Activated CD4-positive, alpha-beta T cell treated with anti-CD3 and anti-CD28 coated beads, Interleukin-2, amount 50 U/mL, for 1 hour (primary cell): ENCODE results near the gene OAS3.
"Not testable (repeated sequence)": the region's sequence is repeated elsewhere in the genome, so short reads cannot be mapped to it uniquely, and the experiment has no call there.

Experiments
- DNase-seq: peaks from one replicate; pipeline ENCODE4 v3.0.0-alpha.2; 2020

OAS3 gene

DNA sequence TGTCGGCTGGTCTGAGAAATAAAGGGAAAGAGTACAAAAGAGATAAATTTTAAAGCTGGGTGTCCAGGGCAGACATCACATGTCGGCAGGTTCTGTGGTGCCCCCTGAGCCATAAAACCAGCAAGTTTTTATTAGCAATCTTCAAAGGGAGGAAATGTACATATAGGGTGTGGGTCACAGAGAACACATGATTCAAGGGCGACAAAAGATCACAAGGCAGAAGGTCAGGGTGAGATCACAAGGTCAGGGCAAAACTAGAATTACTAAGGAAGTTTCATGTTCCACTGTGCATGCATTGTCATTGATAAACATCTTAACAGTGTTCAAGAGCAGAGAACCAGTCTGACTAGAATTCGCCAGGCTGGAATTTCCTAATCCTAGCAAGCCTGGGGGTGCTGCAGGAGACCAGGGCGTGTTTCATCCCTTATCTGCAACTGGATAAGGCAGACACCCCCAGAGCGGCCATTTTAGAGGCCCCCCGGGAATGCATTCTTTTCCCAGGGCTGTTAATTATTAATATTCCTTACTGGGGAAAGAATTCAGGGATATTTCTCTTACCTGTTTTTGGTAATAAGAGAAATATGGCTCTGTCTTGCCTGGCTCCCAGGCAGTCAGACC is 11.7 kb upstream of the OAS3 start:
- DNase-seq, result not testable (repeated sequence)

DNA sequence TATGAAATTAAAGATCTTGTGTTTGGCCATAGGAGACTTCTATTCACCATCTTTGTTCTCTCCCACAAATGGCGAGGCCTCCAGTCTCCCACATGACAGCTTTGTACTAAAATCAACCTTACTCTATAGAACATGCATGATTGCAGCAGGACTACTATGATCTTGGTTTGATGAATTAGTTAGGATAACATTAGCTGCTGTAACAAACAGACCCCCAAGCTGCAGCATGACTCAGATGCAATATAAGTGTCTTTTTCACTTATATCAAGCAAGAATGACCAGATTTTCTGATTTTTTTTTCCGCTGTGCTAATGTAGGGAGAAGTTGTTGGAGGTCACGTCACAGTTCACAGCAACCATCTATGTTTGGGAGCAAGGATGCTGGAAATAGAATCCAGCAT is 10.8 kb upstream of the OAS3 start:
- DNase-seq, result no peak

- no peak for DNase-seq
Observed at GRCh38 chr12:112927925-112928324, 10.3 kb upstream of the OAS3 start.

GRCh38 chr12:112928978-112929377 is 9.3 kb upstream of the OAS3 start:
- DNase-seq, result no peak

DNA sequence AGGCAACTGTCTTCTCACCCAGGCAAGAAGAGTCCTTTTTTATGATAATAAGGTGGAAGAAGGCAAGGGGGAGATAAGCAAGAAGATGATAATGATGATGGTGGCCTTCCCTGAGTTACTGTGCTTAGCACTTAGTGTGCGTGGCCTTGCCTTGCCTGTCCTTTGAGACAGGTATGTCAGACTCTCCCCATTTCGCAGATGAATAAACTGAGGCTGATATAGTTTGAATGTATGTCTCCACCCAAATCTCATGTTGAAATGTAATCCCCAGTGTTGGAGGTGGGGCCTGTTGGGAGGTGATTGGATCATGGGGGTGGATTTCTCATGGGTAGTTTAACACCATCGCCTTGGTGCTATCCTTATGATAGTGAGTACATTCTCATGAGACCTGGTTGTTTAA is 8.6 kb upstream of the OAS3 start:
- DNase-seq, result no peak

DNA sequence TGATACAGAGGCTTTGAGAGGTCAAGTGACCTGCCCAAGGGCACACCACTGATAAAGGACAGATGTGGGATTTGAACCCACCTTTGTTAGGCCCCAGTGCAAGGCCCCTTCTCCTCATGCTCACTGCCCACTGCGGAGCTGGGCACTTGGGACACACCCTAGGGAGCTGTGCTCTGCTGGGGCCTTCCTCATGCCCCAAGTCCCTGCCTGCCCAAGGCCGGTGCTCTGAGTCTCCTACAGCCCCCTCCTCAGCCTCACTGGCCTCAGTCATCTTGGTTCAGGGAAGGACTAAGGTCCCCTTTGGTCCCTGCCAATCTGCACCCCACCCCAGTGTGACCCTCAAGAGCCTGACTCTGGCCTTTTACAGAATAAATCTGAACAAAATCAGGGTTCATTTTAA is 7.9 kb upstream of the OAS3 start:
- no peak for DNase-seq

GRCh38 chr12:112932485-112933128 is 5.7 kb upstream of the OAS3 start:
- no peak for DNase-seq

- no peak for DNase-seq
Observed at GRCh38 chr12:112933129-112933505, 5.2 kb upstream of the OAS3 start.

- DNase-seq, result no peak
Observed at GRCh38 chr12:112936264-112936663, 2.0 kb upstream of the OAS3 start.

DNA sequence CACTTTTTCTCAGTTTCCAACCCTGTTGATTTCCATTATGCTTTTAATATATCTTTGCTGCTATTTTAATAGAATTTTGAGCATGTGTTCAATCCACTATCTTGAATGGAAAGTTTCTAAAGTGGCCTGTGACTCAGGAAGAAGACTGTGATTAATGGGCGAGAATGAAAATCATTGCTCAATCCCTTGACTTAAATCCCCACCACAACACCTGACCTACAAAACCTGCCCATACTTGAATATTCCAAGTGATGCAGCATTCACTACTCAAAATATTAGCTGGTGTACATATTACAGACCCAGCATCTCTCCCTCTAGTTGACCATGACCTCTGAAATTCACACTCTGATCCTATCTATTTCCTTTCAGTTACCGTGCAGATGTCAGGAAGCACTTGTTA is 1.3 kb upstream of the OAS3 start:
- DNase-seq, result no peak

DNA sequence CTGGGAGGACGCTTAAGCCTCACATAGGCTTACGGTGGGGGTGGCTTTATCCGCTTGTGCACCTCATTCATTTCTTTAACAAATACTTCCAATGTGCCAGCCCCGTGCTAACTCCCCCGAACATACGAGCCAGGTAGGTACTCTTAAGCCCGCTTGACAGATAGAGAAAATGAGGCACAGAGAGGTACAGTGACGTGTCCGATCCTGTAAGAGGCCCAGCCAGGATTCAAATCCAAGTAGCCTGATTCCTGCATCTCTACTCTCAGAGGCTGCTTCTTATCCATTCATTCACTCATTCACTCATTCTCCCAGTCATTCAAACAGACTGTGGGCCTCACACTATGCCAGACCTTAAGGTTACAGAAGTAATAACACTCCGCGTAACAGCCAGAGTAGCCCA is 477 bp downstream of the OAS3 start:
- no peak for DNase-seq

DNA sequence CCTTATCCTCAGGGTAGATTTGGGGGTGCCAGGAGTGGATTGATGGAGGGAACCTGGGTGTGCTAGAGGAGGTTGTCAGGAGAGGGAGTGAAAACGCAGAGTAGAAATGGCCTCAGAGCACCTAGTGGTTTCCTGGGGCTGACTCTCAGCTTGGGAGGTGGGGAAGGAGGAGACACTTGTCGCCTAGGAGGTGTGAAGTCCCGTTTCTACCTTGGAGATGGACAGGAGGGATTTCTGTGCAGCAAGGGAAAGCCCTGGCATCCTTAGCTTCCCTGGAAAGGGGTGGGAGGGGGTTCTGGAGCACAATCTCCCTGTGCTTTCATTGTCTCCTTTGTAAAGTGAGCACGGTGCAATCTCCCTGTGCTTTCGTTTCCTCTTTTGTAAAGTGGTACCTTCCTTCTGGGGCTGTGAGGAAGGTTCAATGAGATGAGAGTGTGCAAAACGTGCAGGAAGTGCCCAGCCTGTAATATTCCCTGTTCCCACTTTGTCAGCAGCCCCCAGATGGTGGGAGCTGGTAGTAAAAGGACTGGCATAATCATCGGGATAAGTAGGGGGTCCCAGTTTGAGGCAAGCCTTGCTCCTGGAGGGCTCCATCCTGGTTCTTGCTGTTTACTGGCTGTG is 1.6 kb downstream of the OAS3 start:
- DNase-seq, result no peak

- no peak for DNase-seq
Observed at GRCh38 chr12:112941528-112942335, 3.5 kb downstream of the OAS3 start.

- DNase-seq, result no peak
Observed at GRCh38 chr12:112942572-112942971, 4.3 kb downstream of the OAS3 start.

GRCh38 chr12:112944024-112944690 is 5.9 kb downstream of the OAS3 start:
- no peak for DNase-seq

- DNase-seq, result no peak
Observed at GRCh38 chr12:112945515-112945914, 7.2 kb downstream of the OAS3 start.

- DNase-seq, result no peak
Observed at GRCh38 chr12:112946236-112947000, 8.1 kb downstream of the OAS3 start.

GRCh38 chr12:112947314-112947713 is 9.0 kb downstream of the OAS3 start:
- no peak for DNase-seq

DNA sequence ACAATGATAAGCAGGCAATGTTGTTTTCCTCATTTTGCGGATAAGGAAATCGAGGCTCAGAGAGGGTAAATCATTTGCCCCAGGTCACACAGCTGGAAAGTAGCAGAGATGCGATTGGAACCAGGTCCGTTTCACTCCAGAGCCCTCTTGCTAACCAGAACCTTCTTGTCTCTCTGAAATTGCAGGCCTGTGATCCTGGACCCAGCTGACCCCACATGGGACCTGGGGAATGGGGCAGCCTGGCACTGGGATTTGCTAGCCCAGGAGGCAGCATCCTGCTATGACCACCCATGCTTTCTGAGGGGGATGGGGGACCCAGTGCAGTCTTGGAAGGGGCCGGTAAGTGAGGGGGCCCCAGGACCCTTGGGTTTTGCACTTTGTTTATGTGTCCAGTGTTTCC is 9.5 kb downstream of the OAS3 start:
- DNase-seq, result no peak

- no peak for DNase-seq
Observed at GRCh38 chr12:112948806-112949205, 10.5 kb downstream of the OAS3 start.

DNA sequence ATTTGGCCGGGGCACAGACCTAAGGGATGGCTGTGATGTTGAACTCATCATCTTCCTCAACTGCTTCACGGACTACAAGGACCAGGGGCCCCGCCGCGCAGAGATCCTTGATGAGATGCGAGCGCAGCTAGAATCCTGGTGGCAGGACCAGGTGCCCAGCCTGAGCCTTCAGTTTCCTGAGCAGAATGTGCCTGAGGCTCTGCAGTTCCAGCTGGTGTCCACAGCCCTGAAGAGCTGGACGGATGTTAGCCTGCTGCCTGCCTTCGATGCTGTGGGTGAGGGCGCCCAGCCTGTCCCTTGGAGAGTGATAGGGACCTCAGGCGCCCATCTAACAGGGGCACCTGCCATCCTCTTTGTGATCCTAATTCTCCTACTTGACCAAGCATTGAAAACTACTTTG is 12.4 kb downstream of the OAS3 start:
- DNase-seq, result no peak

DNA sequence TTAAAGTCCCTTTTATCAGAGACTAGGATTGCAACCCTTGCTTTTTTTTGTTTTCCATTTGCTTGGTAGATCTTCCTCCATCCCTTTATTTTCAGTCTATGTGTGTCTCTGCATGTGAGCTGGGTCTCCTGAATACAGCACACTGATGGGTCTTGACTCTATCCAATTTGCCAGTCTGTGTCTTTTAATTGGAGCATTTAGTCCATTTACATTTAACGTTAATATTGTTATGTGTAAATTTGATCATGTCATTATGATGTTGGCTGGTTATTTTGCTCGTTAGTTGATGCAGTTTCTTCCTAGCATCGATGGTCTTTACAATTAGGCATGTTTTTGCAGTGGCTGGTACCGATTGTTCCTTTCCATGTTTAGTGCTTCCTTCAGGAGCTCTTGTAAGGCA is 18.9 kb downstream of the OAS3 start:
- DNase-seq, result not testable (repeated sequence)
